GM19240 (cell line): ENCODE results near the gene KCNT2.
"Not testable (repeated sequence)": the region's sequence is repeated elsewhere in the genome, so short reads cannot be mapped to it uniquely, and the experiment has no call there.

ENCODE experiments used
- DNase-seq: peaks from one replicate; pipeline ENCODE4 v3.0.0; 2011; ENCODE audit warnings: low spot score; ENCODE audit not compliant: insufficient read length

Gene KCNT2

GRCh38 chr1:196608390-196609369 is at the start of gene KCNT2:
Gene KCNT2 (minus strand): TSS chr1:196608440. CDS start chr1:196608309, 131 bp downstream.
- DNase-seq: no peak

- DNase-seq: no peak
Observed at GRCh38 chr1:196655494-196655893, 47.3 kb upstream of the KCNT2 start.

GRCh38 chr1:196655071-196655470 is 46.8 kb upstream of the KCNT2 start:
- no peak for DNase-seq

- DNase-seq: no peak
Observed at GRCh38 chr1:196654271-196654670, 46.0 kb upstream of the KCNT2 start.

- DNase-seq: no peak
Observed at GRCh38 chr1:196651637-196652215, 43.5 kb upstream of the KCNT2 start, which contains the start of gene CFH. Gene CFH (plus strand): TSS chr1:196652043. CDS start chr1:196652118, 75 bp downstream.

GRCh38 chr1:196651079-196651478 is 42.8 kb upstream of the KCNT2 start:
- no peak for DNase-seq

- DNase-seq: no peak
Observed at GRCh38 chr1:196650403-196650802, 42.2 kb upstream of the KCNT2 start.

GRCh38 chr1:196649990-196650389 is 41.8 kb upstream of the KCNT2 start:
- no peak for DNase-seq

- DNase-seq: no peak
Observed at GRCh38 chr1:196640976-196641375, 32.7 kb upstream of the KCNT2 start.

- DNase-seq: not testable (repeated sequence)
Observed at GRCh38 chr1:196639291-196639690, 31.1 kb upstream of the KCNT2 start.

GRCh38 chr1:196638466-196638865 is 30.2 kb upstream of the KCNT2 start:
- DNase-seq: no peak

GRCh38 chr1:196637606-196638005 is 29.4 kb upstream of the KCNT2 start:
- no peak for DNase-seq

- no peak for DNase-seq
Observed at GRCh38 chr1:196628838-196629237, 20.6 kb upstream of the KCNT2 start.

- no peak for DNase-seq
Observed at GRCh38 chr1:196623079-196623478, 14.8 kb upstream of the KCNT2 start.

GRCh38 chr1:196619721-196620120 is 11.5 kb upstream of the KCNT2 start:
- DNase-seq: no peak

- DNase-seq: no peak
Observed at GRCh38 chr1:196611873-196612272, 3.6 kb upstream of the KCNT2 start.

- no peak for DNase-seq
Observed at GRCh38 chr1:196609370-196609737, 1.1 kb upstream of the KCNT2 start.

GRCh38 chr1:196607981-196608380 is 259 bp downstream of the KCNT2 start:
- no peak for DNase-seq

GRCh38 chr1:196603651-196604050 is 4.6 kb downstream of the KCNT2 start:
- no peak for DNase-seq

- no peak for DNase-seq
Observed at GRCh38 chr1:196598942-196599748, 9.1 kb downstream of the KCNT2 start.

GRCh38 chr1:196594700-196595099 is 13.5 kb downstream of the KCNT2 start:
- DNase-seq: no peak

GRCh38 chr1:196593955-196594354 is 14.3 kb downstream of the KCNT2 start:
- DNase-seq: no peak
